SH-SY5Y (cell line): ENCODE results near the gene HSPB1.

Source experiments
- GATA2 ChIP-seq: IDR thresholded peaks from 2 replicates; pipeline ENCODE4 v1.6.1; 2011; ENCODE audit warnings: mild to moderate bottlenecking, low read depth, low read length
- GATA3 ChIP-seq: IDR thresholded peaks from 2 replicates; pipeline ENCODE4 v1.6.1; 2011; ENCODE audit warnings: low read depth, mild to moderate bottlenecking, low read length, moderate library complexity

DNA sequence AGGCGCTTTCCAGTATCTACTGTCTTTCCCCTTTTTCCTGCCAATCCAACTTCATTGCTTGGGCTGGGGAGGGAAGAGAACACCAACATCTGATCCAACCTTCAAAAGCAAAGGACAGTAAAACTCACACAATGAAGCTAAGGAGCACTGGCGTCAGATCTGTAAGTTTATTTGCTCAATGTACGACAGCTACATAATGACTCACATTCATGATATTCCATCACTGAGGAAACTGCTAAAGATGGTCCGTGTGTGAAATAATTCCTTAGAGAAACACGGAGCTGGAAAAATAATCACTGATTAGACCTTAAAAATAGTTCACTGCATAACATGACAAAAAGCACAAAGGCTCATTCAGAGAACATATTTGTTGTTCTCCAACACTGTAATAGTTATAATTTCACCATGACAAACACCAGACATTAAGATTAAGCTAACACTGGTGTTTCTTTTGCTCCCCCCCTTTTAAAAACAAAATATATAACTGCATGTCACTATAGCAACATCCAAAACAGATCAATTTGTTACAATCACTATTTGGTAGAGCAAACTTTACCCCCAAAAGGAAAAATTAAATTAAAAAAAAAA, 24.3 kb downstream of the HSPB1 start:
- TF ChIP-seq GATA2 (no peak), GATA3 (no peak)
